ENCODE data around the gene NAV1. TPM values are rescaled to one million over a fixed set of nuclear protein-coding genes. Genes with fewer than 3 reads are reported as not detected.

The NAV1 gene
- total RNA-seq, result 10 to 100 TPM; 15.7 to 37.2 (median 27.4) TPM
- 1 to 10 TPM; 1.1 to 3.5 (median 1.2) TPM for polyA plus RNA-seq
- long read RNA-seq, donor 1, result 0 reads
- long read RNA-seq, donor 2, result 0 reads

GRCh38 chr1:201538612-201539551 is at the start of gene NAV1:
TSS of gene NAV1 (plus strand) at chr1:201539127. CDS start at chr1:201622885, 83,758 bp downstream.
- H3K27me3 ChIP-seq (replicated peaks in 1 of 7), result peaks cover 0 to 55% (median 24%) of the 10 kb centered on the region in 7 donors

GRCh38 chr1:201489643-201490261 is 49.2 kb upstream of the NAV1 start:
- DNase-seq, result no peak
- H3K27ac ChIP-seq, result peak overlapping the region in 7 of 8 donors; percentile 18 to 77 (median 73)
- no peak for TF ChIP-seq CTCF (IDR thresholded peaks at IDR 0.05 in 8 of 11, conservative IDR thresholded peaks at IDR 0.05 in 3 of 11)
- no peak for TF ChIP-seq POLR2AphosphoS5 (IDR thresholded peaks at IDR 0.05)
- no peak for TF ChIP-seq POLR2A (IDR thresholded peaks at IDR 0.05)
- peaks cover 0 to 92% (median 39%) of the 10 kb centered on the region in 6 donors for H3K36me3 ChIP-seq
- H3K4me1 ChIP-seq, result peaks cover 28 to 98% (median 76%) of the 10 kb centered on the region in 6 donors
- no peak overlapping the region for H3K4me3 ChIP-seq
- H3K9me3 ChIP-seq, result no peaks in the 10 kb centered on the region
- WGBS, 5 donors, result 69 to 79% (median 71%) methylated on average over 6 of the region's 6 CpGs
- intact Hi-C loops (cut with DNase I; ENCODE audit: low total_unique reads), result no loop called here
- H3K27me3 ChIP-seq (replicated peaks in 1 of 7), result no peaks in the 10 kb centered on the region

More at GRCh38 chr1:201538612-201539551, at the start of gene NAV1:
- Histone ChIP-seq H3K27ac (peak within 1 kb of the TSS in 7 of 8 donors; percentile 56 to 82 (median 78)), H3K4me1 (peaks cover 15 to 93% (median 71%) of the 10 kb centered on the region in 6 donors), H3K4me3 (peak within 1 kb of the TSS; percentile 37 to 78 (median 54)), H3K9me3 (no peaks in the 10 kb centered on the region), H3K36me3 (no peaks in the 10 kb centered on the region)
- intact Hi-C loops (cut with DNase I; ENCODE audit: low total_unique reads), result no loop called here
- DNase-seq, result peak; percentile 87
- WGBS, 5 donors, result 1 to 2% (median 1%) methylated on average over 38 to 93 of the region's 93 CpGs
- TF ChIP-seq POLR2AphosphoS5 (IDR thresholded peaks at IDR 0.05), result peak; percentile 33 to 82 (median 72)
- no peak for TF ChIP-seq POLR2A (IDR thresholded peaks at IDR 0.05)
- TF ChIP-seq CTCF (IDR thresholded peaks at IDR 0.05 in 8 of 11, conservative IDR thresholded peaks at IDR 0.05 in 3 of 11), result no peak

GRCh38 chr1:201490708-201491131 is 48.2 kb upstream of the NAV1 start:
- no peak for DNase-seq
- TF ChIP-seq POLR2AphosphoS5 (IDR thresholded peaks at IDR 0.05) (peak in 1 of 3 donors; percentile 28), POLR2A (IDR thresholded peaks at IDR 0.05) (no peak)
- Histone ChIP-seq H3K36me3 (peaks cover 0 to 92% (median 43%) of the 10 kb centered on the region in 6 donors), H3K27me3 (replicated peaks in 1 of 7) (no peaks in the 10 kb centered on the region), H3K4me1 (peaks cover 28 to 99% (median 72%) of the 10 kb centered on the region in 6 donors), H3K27ac (peak overlapping the region in 6 of 8 donors; percentile 43 to 77 (median 74)), H3K4me3 (no peak overlapping the region), H3K9me3 (no peaks in the 10 kb centered on the region)
- 24 to 49% (median 32%) methylated on average over 3 of the region's 3 CpGs for WGBS, 5 donors
- intact Hi-C loops (cut with DNase I; ENCODE audit: low total_unique reads), result no loop called here

- Histone ChIP-seq H3K27me3 (replicated peaks in 1 of 7) (no peaks in the 10 kb centered on the region), H3K9me3 (no peaks in the 10 kb centered on the region), H3K36me3 (peaks cover 0 to 89% (median 46%) of the 10 kb centered on the region in 6 donors), H3K27ac (peak overlapping the region in 6 of 8 donors; percentile 21 to 77 (median 36)), H3K4me1 (peaks cover 24 to 90% (median 62%) of the 10 kb centered on the region in 6 donors), H3K4me3 (no peak overlapping the region)
- TF ChIP-seq POLR2AphosphoS5 (IDR thresholded peaks at IDR 0.05), result no peak
- TF ChIP-seq CTCF (IDR thresholded peaks at IDR 0.05 in 8 of 11, conservative IDR thresholded peaks at IDR 0.05 in 3 of 11), result no peak
- TF ChIP-seq POLR2A (IDR thresholded peaks at IDR 0.05), result no peak
- intact Hi-C loops (cut with DNase I; ENCODE audit: low total_unique reads), result no loop called here
- peak; percentile 31 for DNase-seq
- 77 to 92% (median 81%) methylated on average over 3 of the region's 3 CpGs for WGBS, 5 donors
Measured at GRCh38 chr1:201491896-201492511, 46.9 kb upstream of the NAV1 start.

Data from spleen (tissue), 13 donors.